Natural killer cell treated with Interleukin-12 subunit alpha and Interleukin-12 subunit beta and Interleukin-15 and Interleukin-18, amount 100 ng/mL, for 72 hours (primary cell): ENCODE data around the gene DCANP1. TPM values are rescaled to one million over a fixed set of nuclear protein-coding genes. Genes with fewer than 3 reads are reported as not detected.

Source experiments
- ATAC-seq, 2 donors: fragments of 150-1000 bp; cut with Tn5 transposase in 1 of 2; sonication (Bioruptor Pico), chemical (Tn5 transposase) in 1 of 2; 2 replicates each; pipeline ENCODE4 v1.10.0; 2021
- DNase-seq: peaks from one replicate; pipeline ENCODE4 v3.0.0; 2022; ENCODE audit warnings: low spot score
- H3K27ac Mint-ChIP-seq, 2 donors: 1 replicate in 1 of 2; 2 replicates in 1 of 2; pipeline ENCODE4 v1.8.0; 2022; ENCODE audit warnings: mixed read lengths in 2 of 2, mild to moderate bottlenecking in 1 of 2, moderate library complexity in 1 of 2
- H3K27me3 Mint-ChIP-seq, 2 donors: 1 replicate in 1 of 2; 2 replicates in 1 of 2; pipeline ENCODE4 v1.8.0; 2022; ENCODE audit warnings: mixed read lengths in 2 of 2
- H3K36me3 Mint-ChIP-seq: one replicate; pipeline ENCODE4 v1.8.0; 2022; ENCODE audit warnings: mixed read lengths
- H3K4me1 Mint-ChIP-seq, 2 donors: 1 replicate in 1 of 2; 2 replicates in 1 of 2; pipeline ENCODE4 v1.8.0; 2022; ENCODE audit warnings: low read depth in 2 of 2, mixed read lengths in 2 of 2, mild to moderate bottlenecking in 1 of 2
- H3K4me3 Mint-ChIP-seq: one replicate; pipeline ENCODE4 v1.8.0; 2022; ENCODE audit warnings: mixed read lengths
- H3K9me3 Mint-ChIP-seq: 2 replicates; pipeline ENCODE4 v1.8.0; 2022; ENCODE audit warnings: mixed read lengths
- total RNA-seq, 2 donors: library from RNA; stranded (reverse); gene quantifications; one replicate each; pipeline ENCODE4 v1.2.3, GENCODE V29; 2022

The DCANP1 gene
- total RNA-seq, 2 donors from 2014 or later, result not detected

DNA sequence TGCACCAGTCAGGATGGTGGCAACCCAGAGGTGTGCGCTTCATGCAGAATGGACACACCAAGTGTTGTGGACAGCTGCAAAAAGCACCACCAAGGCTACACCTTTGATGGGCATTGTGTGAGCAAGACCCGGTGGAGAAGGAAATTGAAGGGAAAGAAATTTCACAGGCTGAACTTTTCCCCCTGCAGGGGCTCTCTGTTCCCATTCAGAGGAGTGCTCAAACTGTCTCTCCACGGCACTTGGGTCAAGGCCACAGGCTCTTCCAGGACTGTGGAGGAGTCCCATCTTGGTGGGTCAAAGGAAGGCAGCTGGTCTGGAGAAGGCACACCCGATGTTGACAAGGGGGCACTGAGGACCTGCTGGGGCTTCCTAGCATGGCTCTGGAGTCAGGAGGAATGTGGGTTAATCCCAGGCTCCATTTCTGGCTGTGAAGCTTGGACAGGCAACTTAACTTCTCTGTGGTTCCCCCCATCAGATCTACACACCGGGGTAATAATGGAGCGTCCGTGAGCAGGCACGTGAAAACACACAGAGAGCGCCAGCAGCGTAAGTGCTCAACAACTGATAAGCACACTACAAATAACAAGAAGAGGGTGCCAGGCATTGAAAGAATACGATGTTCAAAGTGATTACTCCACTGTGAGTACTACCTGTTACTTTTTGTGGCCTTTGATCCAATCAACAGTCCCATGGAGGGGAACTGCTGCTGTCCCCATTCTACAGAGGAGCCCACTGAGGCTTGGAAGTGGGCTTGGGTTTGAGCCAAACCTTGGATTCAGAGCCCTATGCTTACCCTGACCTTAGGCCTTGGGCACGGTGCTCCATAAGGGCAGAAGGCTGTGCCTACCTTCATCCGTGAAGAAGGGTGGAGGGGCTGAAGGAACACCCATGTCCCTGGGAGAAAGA lies 39.2 kb upstream of the DCANP1 start:
- Mint-ChIP-seq H3K9me3 (no peaks in the 10 kb centered on the region), H3K4me3 (no peak overlapping the region), H3K4me1 (peaks cover 2 to 6% of the 10 kb centered on the region in 2 donors), H3K36me3 (no peaks in the 10 kb centered on the region), H3K27me3 (peaks cover 30 to 36% of the 10 kb centered on the region in 2 donors), H3K27ac (no peak overlapping the region)
- ATAC-seq, result no peak
- no peak for DNase-seq

DNA sequence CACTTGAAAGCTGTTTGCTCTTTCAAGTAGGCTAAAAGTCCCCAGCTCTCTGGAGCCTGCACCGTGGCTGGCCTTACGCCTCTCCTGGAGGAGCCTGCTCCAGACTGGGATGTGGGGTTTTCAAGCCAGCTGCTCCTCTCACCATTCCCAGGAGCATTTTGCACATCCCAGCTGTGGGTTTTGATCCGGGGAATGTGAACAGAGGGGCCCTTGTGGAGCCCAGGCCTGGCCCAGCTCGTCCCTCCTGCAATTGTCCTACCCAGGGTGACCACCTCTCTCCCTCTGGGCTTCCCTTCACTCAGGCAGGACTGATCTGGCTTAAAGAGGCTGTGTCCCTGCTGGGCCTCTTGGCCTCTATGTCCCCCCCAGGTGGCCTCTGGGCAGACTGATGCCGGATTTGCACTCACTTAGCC lies 37.5 kb upstream of the DCANP1 start:
- no peaks in the 10 kb centered on the region for H3K36me3 Mint-ChIP-seq
- H3K27me3 Mint-ChIP-seq, result peaks cover 22 to 39% of the 10 kb centered on the region in 2 donors
- H3K4me1 Mint-ChIP-seq, result peaks cover 0 to 2% of the 10 kb centered on the region in 2 donors
- H3K4me3 Mint-ChIP-seq, result no peak overlapping the region
- ATAC-seq (no peak), DNase-seq (no peak)
- H3K27ac Mint-ChIP-seq, result no peak overlapping the region
- no peaks in the 10 kb centered on the region for H3K9me3 Mint-ChIP-seq

- Mint-ChIP-seq H3K36me3 (no peaks in the 10 kb centered on the region), H3K27ac (no peak overlapping the region), H3K9me3 (no peaks in the 10 kb centered on the region), H3K4me1 (no peaks in the 10 kb centered on the region), H3K27me3 (peaks cover 18 to 33% of the 10 kb centered on the region in 2 donors), H3K4me3 (no peak overlapping the region)
- DNase-seq (no peak), ATAC-seq (no peak)
Observed at GRCh38 chr5:135483254-135483653, 36.1 kb upstream of the DCANP1 start.

DNA sequence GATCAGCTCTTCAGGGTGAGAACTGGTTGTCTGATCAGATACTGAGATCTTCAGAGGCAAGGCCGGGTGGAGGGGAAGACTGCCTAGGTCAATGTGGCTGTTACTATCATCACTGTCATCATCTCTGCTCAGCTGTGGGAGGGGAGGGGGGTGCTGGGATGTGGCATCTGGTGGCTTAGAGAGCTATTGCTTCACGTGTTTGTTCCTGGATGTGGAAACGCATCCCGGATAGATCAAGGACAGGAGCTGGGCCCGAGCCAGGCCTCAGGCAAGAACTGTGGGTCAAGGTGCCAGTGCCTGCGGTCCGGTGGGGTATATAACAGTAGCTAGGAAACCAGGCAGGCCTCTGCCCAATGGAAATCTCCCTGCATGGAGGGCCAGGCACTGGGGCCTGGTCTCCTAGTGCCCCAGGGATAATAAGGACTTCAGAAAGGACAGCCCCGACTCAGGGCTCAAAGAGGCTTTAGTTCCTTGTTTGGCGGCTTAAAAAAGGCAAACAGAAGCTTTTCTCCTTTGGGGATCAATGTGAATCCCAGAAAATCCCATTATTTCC lies 35.3 kb upstream of the DCANP1 start:
- Mint-ChIP-seq H3K9me3 (no peaks in the 10 kb centered on the region), H3K4me3 (no peak overlapping the region), H3K4me1 (no peaks in the 10 kb centered on the region), H3K27ac (no peak overlapping the region), H3K27me3 (peaks cover 14 to 25% of the 10 kb centered on the region in 2 donors), H3K36me3 (no peaks in the 10 kb centered on the region)
- ATAC-seq, result no peak
- DNase-seq, result no peak

DNA sequence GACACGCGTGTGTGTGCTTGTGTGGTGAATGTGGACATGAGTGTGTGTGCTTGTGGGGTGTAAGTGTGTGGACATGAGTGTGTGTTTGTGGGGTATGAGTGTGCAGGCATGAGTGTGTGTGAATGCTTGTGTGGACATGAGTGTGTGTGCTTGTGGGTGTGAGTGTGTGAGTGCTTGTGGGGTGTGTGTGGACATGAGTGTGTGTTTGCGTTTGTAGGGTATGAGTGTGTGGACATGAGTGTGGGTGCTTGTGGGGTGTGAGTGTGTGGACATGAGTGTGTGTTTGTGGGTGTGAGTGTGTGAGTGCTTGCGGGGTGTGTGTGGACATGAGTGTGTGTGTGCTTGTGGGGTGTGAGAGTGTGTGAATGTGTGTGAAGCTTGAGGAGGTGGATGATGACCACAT lies 34.8 kb upstream of the DCANP1 start:
- peak in 1 of 2 donors; percentile 39 for ATAC-seq

DNA sequence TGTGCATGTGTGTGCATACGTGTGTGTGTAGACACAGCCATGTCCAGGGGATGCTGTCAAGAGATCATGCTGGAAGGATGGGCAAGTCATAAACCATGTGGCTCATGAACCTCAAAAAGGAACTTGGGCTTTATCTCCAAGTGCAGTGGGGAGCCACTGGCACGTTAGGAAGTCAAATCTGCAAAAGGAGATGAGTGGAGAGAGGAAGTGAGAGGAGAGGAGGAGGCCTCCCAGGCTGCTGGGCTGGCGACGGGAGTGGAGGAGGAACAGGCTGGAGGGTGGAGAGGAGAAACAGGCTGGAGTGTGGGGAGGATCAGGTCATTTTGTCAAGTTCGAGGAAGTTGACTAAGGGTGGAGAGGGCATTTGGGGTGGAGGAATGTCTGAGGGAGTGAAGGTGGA lies 34.2 kb upstream of the DCANP1 start:
- Mint-ChIP-seq H3K4me3 (no peak overlapping the region), H3K4me1 (no peaks in the 10 kb centered on the region), H3K27me3 (peaks cover 7 to 14% of the 10 kb centered on the region in 2 donors), H3K36me3 (no peaks in the 10 kb centered on the region), H3K27ac (no peak overlapping the region), H3K9me3 (no peaks in the 10 kb centered on the region)
- ATAC-seq (no peak), DNase-seq (no peak)

More for the DNA sequence above, 34.8 kb upstream of the DCANP1 start:
- no peak for DNase-seq
- Mint-ChIP-seq H3K4me1 (no peaks in the 10 kb centered on the region), H3K27ac (no peak overlapping the region), H3K36me3 (no peaks in the 10 kb centered on the region), H3K27me3 (peaks cover 10 to 20% of the 10 kb centered on the region in 2 donors), H3K9me3 (no peaks in the 10 kb centered on the region), H3K4me3 (no peak overlapping the region)

DNA sequence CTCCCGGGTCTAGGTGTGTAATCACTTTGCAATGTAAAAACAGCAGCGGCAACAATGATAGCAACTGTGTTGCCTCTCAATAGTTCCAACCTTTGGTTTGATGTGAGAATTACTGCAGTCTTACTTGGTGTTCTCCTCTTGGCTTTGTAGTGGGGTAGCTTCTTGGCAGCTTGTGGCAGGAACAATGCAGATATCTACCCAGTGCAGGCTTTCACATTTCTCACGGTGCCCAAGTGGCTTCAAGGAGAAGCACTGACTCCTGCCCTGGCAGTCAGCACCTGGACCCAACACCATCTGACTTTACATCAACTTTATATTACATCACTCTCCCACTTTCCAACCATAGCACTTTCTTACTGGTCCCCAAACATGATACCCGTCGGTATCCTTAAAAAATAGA lies 33.4 kb upstream of the DCANP1 start:
- H3K27me3 Mint-ChIP-seq, result peaks cover 8 to 17% of the 10 kb centered on the region in 2 donors
- ATAC-seq (no peak), DNase-seq (no peak)
- no peaks in the 10 kb centered on the region for H3K36me3 Mint-ChIP-seq
- H3K4me3 Mint-ChIP-seq, result no peak overlapping the region
- no peaks in the 10 kb centered on the region for H3K4me1 Mint-ChIP-seq
- no peak overlapping the region for H3K27ac Mint-ChIP-seq
- H3K9me3 Mint-ChIP-seq, result no peaks in the 10 kb centered on the region

- Mint-ChIP-seq H3K36me3 (no peaks in the 10 kb centered on the region), H3K4me3 (no peak overlapping the region), H3K27ac (no peak overlapping the region), H3K4me1 (no peaks in the 10 kb centered on the region), H3K9me3 (no peaks in the 10 kb centered on the region), H3K27me3 (peaks cover 9 to 20% of the 10 kb centered on the region in 2 donors)
- ATAC-seq (no peak), DNase-seq (no peak)
Observed at GRCh38 chr5:135478938-135479337, 31.8 kb upstream of the DCANP1 start.

DNA sequence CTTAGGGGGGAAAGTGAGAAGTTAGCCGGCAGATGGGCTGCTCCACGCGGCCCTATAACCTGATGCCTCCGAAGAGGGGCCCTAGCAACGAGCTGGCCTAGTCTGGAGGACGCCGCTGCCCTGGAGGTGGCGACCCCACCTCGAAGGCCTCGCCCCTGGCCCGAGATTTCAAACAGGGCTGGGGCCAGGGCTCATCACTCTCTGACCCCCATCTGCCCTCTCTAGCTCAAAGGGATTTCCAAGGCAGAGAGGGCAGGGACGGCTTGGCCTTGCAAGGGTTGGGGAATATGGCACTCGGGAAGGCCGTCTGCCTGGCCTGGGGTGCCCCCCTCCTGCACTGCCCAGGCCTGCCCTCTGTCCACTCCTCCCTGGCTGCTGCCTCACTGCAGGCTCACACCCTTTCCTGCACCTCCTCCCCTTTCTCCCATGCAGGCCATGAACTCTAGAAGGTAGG lies 30.5 kb upstream of the DCANP1 start:
- Mint-ChIP-seq H3K4me1 (no peaks in the 10 kb centered on the region), H3K36me3 (no peaks in the 10 kb centered on the region), H3K4me3 (no peak overlapping the region), H3K27me3 (peaks cover 11 to 20% of the 10 kb centered on the region in 2 donors), H3K9me3 (no peaks in the 10 kb centered on the region), H3K27ac (no peak overlapping the region)
- ATAC-seq (no peak), DNase-seq (no peak)

- Mint-ChIP-seq H3K27me3 (peaks cover 11 to 20% of the 10 kb centered on the region in 2 donors), H3K9me3 (no peaks in the 10 kb centered on the region), H3K36me3 (no peaks in the 10 kb centered on the region), H3K4me1 (no peaks in the 10 kb centered on the region), H3K27ac (no peak overlapping the region), H3K4me3 (no peak overlapping the region)
- no peak for ATAC-seq
- DNase-seq, result no peak
Observed at GRCh38 chr5:135476615-135477581, 29.8 kb upstream of the DCANP1 start.

GRCh38 chr5:135473956-135474670 lies 27.0 kb upstream of the DCANP1 start:
- H3K27ac Mint-ChIP-seq, result no peak overlapping the region
- H3K36me3 Mint-ChIP-seq, result no peaks in the 10 kb centered on the region

GRCh38 chr5:135472141-135472540 lies 25.0 kb upstream of the DCANP1 start:
- H3K4me1 Mint-ChIP-seq, result no peaks in the 10 kb centered on the region
- H3K27me3 Mint-ChIP-seq, result peaks cover 31 to 37% of the 10 kb centered on the region in 2 donors
- H3K9me3 Mint-ChIP-seq, result no peaks in the 10 kb centered on the region
- DNase-seq (no peak), ATAC-seq (no peak)
- no peak overlapping the region for H3K27ac Mint-ChIP-seq
- H3K4me3 Mint-ChIP-seq, result no peak overlapping the region
- no peaks in the 10 kb centered on the region for H3K36me3 Mint-ChIP-seq

More at GRCh38 chr5:135473956-135474670, 27.0 kb upstream of the DCANP1 start:
- Mint-ChIP-seq H3K27me3 (peaks cover 22 to 25% of the 10 kb centered on the region in 2 donors), H3K4me1 (no peaks in the 10 kb centered on the region), H3K9me3 (no peaks in the 10 kb centered on the region), H3K4me3 (no peak overlapping the region)
- ATAC-seq (peak in 1 of 2 donors; percentile 28), DNase-seq (no peak)

DNA sequence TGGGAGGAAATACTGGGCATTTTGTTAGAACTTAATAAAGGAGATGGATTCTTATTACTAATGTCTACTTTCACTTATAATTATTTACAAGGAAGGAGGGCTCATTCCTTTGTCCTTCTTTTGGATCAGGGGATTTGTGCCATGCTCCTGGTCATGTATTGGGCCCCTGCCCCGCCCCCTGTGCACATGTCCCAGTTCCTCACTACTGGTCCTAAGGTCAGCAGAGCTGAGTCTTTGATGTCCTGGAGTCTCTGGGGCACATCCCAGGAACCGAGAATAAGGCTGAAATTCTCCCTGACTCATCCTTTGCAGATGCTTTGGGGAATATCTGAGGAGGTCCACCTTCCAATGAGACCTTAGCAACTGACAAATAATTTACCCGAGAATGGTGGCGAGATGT lies 24.6 kb upstream of the DCANP1 start:
- ATAC-seq (no peak), DNase-seq (no peak)
- Mint-ChIP-seq H3K9me3 (no peaks in the 10 kb centered on the region), H3K36me3 (no peaks in the 10 kb centered on the region), H3K27ac (no peak overlapping the region), H3K27me3 (peaks cover 31 to 37% of the 10 kb centered on the region in 2 donors), H3K4me1 (no peaks in the 10 kb centered on the region), H3K4me3 (no peak overlapping the region)
